Osteoblast (primary cell): ENCODE data around the gene KDM1B. TPM values are rescaled to one million over a fixed set of nuclear protein-coding genes. Genes with fewer than 3 reads are reported as not detected.
"Not testable (repeated sequence)": the region's sequence is repeated elsewhere in the genome, so short reads cannot be mapped to it uniquely, and the experiment has no call there.

ENCODE experiments used
- DNase-seq: peaks from one replicate; pipeline ENCODE4 v3.0.0; 2011; ENCODE audit warnings: low spot score, mixed read lengths; ENCODE audit not compliant: insufficient read length; ENCODE audit errors: missing footprints
- H2AFZ ChIP-seq: 2 replicates; pipeline ENCODE4 v1.6.0; 2011; ENCODE audit warnings: mild to moderate bottlenecking, low read length
- H3K27ac ChIP-seq: 2 replicates; pipeline ENCODE4 v1.5.1; 2011; ENCODE audit warnings: mild to moderate bottlenecking, low read depth, low read length, moderate library complexity
- H3K27me3 ChIP-seq: 2 replicates; pipeline ENCODE4 v1.6.0; 2012; ENCODE audit warnings: mild to moderate bottlenecking, control low read depth, inconsistent platforms, low read length, moderate library complexity; ENCODE audit not compliant: insufficient read depth
- H3K36me3 ChIP-seq: 2 replicates; pipeline ENCODE4 v1.5.1; 2011; ENCODE audit warnings: mild to moderate bottlenecking, low read length, control low read depth, moderate library complexity; ENCODE audit not compliant: insufficient read depth
- H3K4me1 ChIP-seq: 2 replicates; pipeline ENCODE4 v1.5.1; 2011; ENCODE audit warnings: mild to moderate bottlenecking, low read length, control low read depth, moderate library complexity; ENCODE audit not compliant: insufficient read depth
- H3K4me2 ChIP-seq: 2 replicates; pipeline ENCODE4 v1.6.0; 2011; ENCODE audit warnings: mild to moderate bottlenecking, low read length; ENCODE audit not compliant: insufficient read depth
- H3K4me3 ChIP-seq: fragments of 200-600 bp; sonication (generic); 3 replicates; pipeline ENCODE4 v1.5.1; 2012; ENCODE audit warnings: mild to moderate bottlenecking, low read length, inconsistent platforms; ENCODE audit not compliant: insufficient read depth
- H3K79me2 ChIP-seq: 2 replicates; pipeline ENCODE4 v1.6.0; 2012; ENCODE audit warnings: mild to moderate bottlenecking, low read length, control low read depth, inconsistent platforms; ENCODE audit not compliant: insufficient read depth
- H3K9me3 ChIP-seq: 2 replicates; pipeline ENCODE4 v1.5.1; 2011; ENCODE audit warnings: low read depth, low read length, control low read depth
- H4K20me1 ChIP-seq: 2 replicates; pipeline ENCODE4 v1.6.0; 2012; ENCODE audit warnings: mild to moderate bottlenecking, low read length, control low read depth; ENCODE audit not compliant: insufficient read depth
- CTCF ChIP-seq: IDR thresholded peaks from 2 replicates; pipeline ENCODE4 v1.5.1; 2011; ENCODE audit warnings: mild to moderate bottlenecking, low read depth, low read length, moderate library complexity; ENCODE audit errors: extremely low read depth
- total RNA-seq: library from RNA; depleted of rRNA; stranded (reverse); fragments of >200 nt; gene quantifications from 2 replicates; pipeline ENCODE4 v1.2.3, GENCODE V29; 2012

The KDM1B gene
- total RNA-seq, 1 donor = 17.7 TPM

DNA sequence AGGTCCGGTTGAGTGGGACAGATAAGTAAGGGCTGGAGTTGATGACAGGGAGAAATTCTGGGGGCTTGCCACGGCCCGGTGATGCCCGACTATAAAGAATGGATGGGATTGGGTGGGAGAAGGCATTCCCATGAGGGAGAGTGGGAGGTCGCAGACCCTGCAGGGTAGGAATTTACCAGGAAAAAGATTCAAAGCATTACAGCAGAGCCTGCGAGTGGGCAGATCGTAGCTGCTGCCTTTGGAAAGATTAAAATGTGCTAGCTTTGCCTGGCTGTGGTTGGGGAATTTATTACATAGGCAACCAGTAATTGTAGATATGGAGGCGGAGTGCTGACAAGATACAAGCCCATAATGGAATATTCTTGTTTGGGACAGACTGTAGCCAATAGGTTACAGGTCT is 49.5 kb downstream of the KDM1B start:
- Histone ChIP-seq H2AFZ (no peak overlapping the region), H3K9me3 (no peaks in the 10 kb centered on the region), H3K79me2 (no peaks in the 10 kb centered on the region), H3K36me3 (no peaks in the 10 kb centered on the region), H3K4me1 (peaks cover 13% of the 10 kb centered on the region), H4K20me1 (no peaks in the 10 kb centered on the region), H3K27ac (no peak overlapping the region), H3K27me3 (no peaks in the 10 kb centered on the region), H3K4me3 (no peak overlapping the region), H3K4me2 (peak overlapping the region; percentile 50)
- DNase-seq = no peak
- TF ChIP-seq CTCF = no peak

DNA sequence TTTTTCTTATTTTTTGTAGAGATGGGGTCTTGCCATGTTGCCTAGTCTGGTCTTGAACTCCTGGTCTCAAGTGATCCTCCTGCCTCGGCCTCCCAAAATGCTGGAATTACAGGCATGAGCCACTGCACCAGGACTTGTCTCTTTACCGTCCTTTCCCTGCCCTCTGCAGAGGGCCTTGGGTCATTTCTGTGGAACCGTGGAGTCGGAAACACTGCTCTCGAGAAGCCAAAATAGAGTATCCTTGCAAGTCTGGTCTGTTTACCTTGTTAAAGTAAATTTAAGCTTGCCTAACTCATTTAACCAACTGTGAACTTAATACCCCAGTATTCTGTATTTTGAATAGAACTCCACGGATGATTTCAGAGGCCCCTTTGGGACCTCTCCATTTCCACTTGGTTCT is 51.4 kb downstream of the KDM1B start:
- H3K4me1 ChIP-seq = peaks cover 13% of the 10 kb centered on the region
- no peak overlapping the region for H3K27ac ChIP-seq
- no peak overlapping the region for H3K4me3 ChIP-seq
- no peaks in the 10 kb centered on the region for H3K9me3 ChIP-seq
- no peaks in the 10 kb centered on the region for H4K20me1 ChIP-seq
- no peak overlapping the region for H2AFZ ChIP-seq
- no peak for DNase-seq
- no peaks in the 10 kb centered on the region for H3K79me2 ChIP-seq
- no peak overlapping the region for H3K4me2 ChIP-seq
- no peak for TF ChIP-seq CTCF
- peaks cover 3% of the 10 kb centered on the region for H3K36me3 ChIP-seq
- H3K27me3 ChIP-seq = no peaks in the 10 kb centered on the region

- H3K4me3 ChIP-seq = no peak overlapping the region
- TF ChIP-seq CTCF = no peak
Measured at GRCh38 chr6:18207438-18207837, 52.2 kb downstream of the KDM1B start.

GRCh38 chr6:18207949-18208348 is 52.7 kb downstream of the KDM1B start:
- Histone ChIP-seq H3K4me2 (no peak overlapping the region), H3K27ac (no peak overlapping the region), H3K27me3 (no peaks in the 10 kb centered on the region), H2AFZ (no peak overlapping the region), H3K36me3 (peaks cover 11% of the 10 kb centered on the region), H3K79me2 (no peaks in the 10 kb centered on the region), H4K20me1 (no peaks in the 10 kb centered on the region), H3K4me3 (no peak overlapping the region), H3K9me3 (no peaks in the 10 kb centered on the region), H3K4me1 (peaks cover 13% of the 10 kb centered on the region)
- peak; percentile 30 for DNase-seq
- no peak for TF ChIP-seq CTCF

More at GRCh38 chr6:18207438-18207837, 52.2 kb downstream of the KDM1B start:
- H3K27ac ChIP-seq = no peak overlapping the region
- H4K20me1 ChIP-seq = no peaks in the 10 kb centered on the region
- H3K4me1 ChIP-seq = peaks cover 13% of the 10 kb centered on the region
- H3K79me2 ChIP-seq = no peaks in the 10 kb centered on the region
- DNase-seq = no peak
- H3K27me3 ChIP-seq = no peaks in the 10 kb centered on the region
- H2AFZ ChIP-seq = no peak overlapping the region
- H3K4me2 ChIP-seq = no peak overlapping the region
- no peaks in the 10 kb centered on the region for H3K9me3 ChIP-seq
- peaks cover 6% of the 10 kb centered on the region for H3K36me3 ChIP-seq

GRCh38 chr6:18208778-18209177 is 53.6 kb downstream of the KDM1B start:
- H3K9me3 ChIP-seq, H3K4me3 ChIP-seq, H3K4me1 ChIP-seq, H4K20me1 ChIP-seq, H3K4me2 ChIP-seq, DNase-seq, H2AFZ ChIP-seq, H3K27ac ChIP-seq, H3K27me3 ChIP-seq, H3K79me2 ChIP-seq: not testable (repeated sequence)
- peaks cover 11% of the 10 kb centered on the region for H3K36me3 ChIP-seq
